Measurements from ENCODE around the gene PRR19. TPM values are rescaled to one million over a fixed set of nuclear protein-coding genes. Genes with fewer than 3 reads are reported as not detected.
A peak's percentile ranks its signal among the peaks of the same experiment; 100 is the strongest.

PRR19 gene
- polyA plus RNA-seq, 3 donors from 2014 or later = 0.16 TPM; not detected in 2

- Mint-ChIP-seq H3K36me3 (peaks cover 0 to 4% (median 0%) of the 10 kb centered on the region in 3 donors), H3K27ac (no peak overlapping the region), H3K27me3 (ENCODE audit: low read depth in 3 of 3) (peaks cover 11 to 14% (median 13%) of the 10 kb centered on the region in 3 donors), H3K4me3 (peak overlapping the region in 2 of 5 donors; percentile 50 to 74), H3K9me3 (no peaks in the 10 kb centered on the region), H3K4me1 (peaks cover 39 to 40% of the 10 kb centered on the region in 2 donors)
- no peak for DNase-seq
Observed at GRCh38 chr19:42282819-42283187, 19.1 kb upstream of the PRR19 start.

- no peak overlapping the region for H3K27ac Mint-ChIP-seq
- DNase-seq = peak; percentile 93 to 97 (median 96)
- H3K9me3 Mint-ChIP-seq = no peaks in the 10 kb centered on the region
- H3K4me1 Mint-ChIP-seq = peaks cover 35 to 36% of the 10 kb centered on the region in 2 donors
- no peak overlapping the region for H3K4me3 Mint-ChIP-seq
- peaks cover 11 to 14% (median 13%) of the 10 kb centered on the region in 3 donors for H3K27me3 Mint-ChIP-seq (ENCODE audit: low read depth in 3 of 3)
- peaks cover 0 to 4% (median 0%) of the 10 kb centered on the region in 3 donors for H3K36me3 Mint-ChIP-seq
Observed at GRCh38 chr19:42283188-42284065, 18.5 kb upstream of the PRR19 start.

GRCh38 chr19:42284066-42284501 is 17.8 kb upstream of the PRR19 start:
- peaks cover 28 to 30% of the 10 kb centered on the region in 2 donors for H3K4me1 Mint-ChIP-seq
- H3K27ac Mint-ChIP-seq = no peak overlapping the region
- H3K36me3 Mint-ChIP-seq = peaks cover 0 to 4% (median 0%) of the 10 kb centered on the region in 3 donors
- H3K9me3 Mint-ChIP-seq = no peaks in the 10 kb centered on the region
- H3K27me3 Mint-ChIP-seq (ENCODE audit: low read depth in 3 of 3) = peaks cover 11 to 14% (median 13%) of the 10 kb centered on the region in 3 donors
- H3K4me3 Mint-ChIP-seq = no peak overlapping the region
- DNase-seq = peak; percentile 86 to 91 (median 91)

GRCh38 chr19:42284591-42285341 is 17.2 kb upstream of the PRR19 start:
- peak overlapping the region; percentile 79 to 96 (median 87) for H3K4me3 Mint-ChIP-seq
- H3K4me1 Mint-ChIP-seq = peaks cover 21 to 23% of the 10 kb centered on the region in 2 donors
- DNase-seq = no peak
- peaks cover 7 to 12% (median 11%) of the 10 kb centered on the region in 3 donors for H3K27me3 Mint-ChIP-seq (ENCODE audit: low read depth in 3 of 3)
- no peaks in the 10 kb centered on the region for H3K36me3 Mint-ChIP-seq
- H3K27ac Mint-ChIP-seq = peak overlapping the region; percentile 81 to 98 (median 92)
- H3K9me3 Mint-ChIP-seq = no peaks in the 10 kb centered on the region

- H3K36me3 Mint-ChIP-seq = no peaks in the 10 kb centered on the region
- H3K4me3 Mint-ChIP-seq = peak overlapping the region in 4 of 5 donors; percentile 33 to 96 (median 87)
- H3K9me3 Mint-ChIP-seq = no peaks in the 10 kb centered on the region
- peak overlapping the region; percentile 45 to 98 (median 84) for H3K27ac Mint-ChIP-seq
- peaks cover 5 to 9% (median 9%) of the 10 kb centered on the region in 3 donors for H3K27me3 Mint-ChIP-seq (ENCODE audit: low read depth in 3 of 3)
- DNase-seq = no peak
- peaks cover 20 to 23% of the 10 kb centered on the region in 2 donors for H3K4me1 Mint-ChIP-seq
Observed at GRCh38 chr19:42285541-42285941, 16.4 kb upstream of the PRR19 start.

GRCh38 chr19:42285988-42286348 is 16.0 kb upstream of the PRR19 start:
- H3K36me3 Mint-ChIP-seq = no peaks in the 10 kb centered on the region
- H3K4me3 Mint-ChIP-seq = peak overlapping the region in 4 of 5 donors; percentile 33 to 87 (median 70)
- H3K4me1 Mint-ChIP-seq = peaks cover 20 to 23% of the 10 kb centered on the region in 2 donors
- peak overlapping the region in 5 of 6 donors; percentile 27 to 88 (median 60) for H3K27ac Mint-ChIP-seq
- peaks cover 5 to 9% (median 9%) of the 10 kb centered on the region in 3 donors for H3K27me3 Mint-ChIP-seq (ENCODE audit: low read depth in 3 of 3)
- no peak for DNase-seq
- no peaks in the 10 kb centered on the region for H3K9me3 Mint-ChIP-seq

- no peaks in the 10 kb centered on the region for H3K9me3 Mint-ChIP-seq
- H3K27ac Mint-ChIP-seq = peak overlapping the region in 5 of 6 donors; percentile 27 to 88 (median 69)
- H3K4me3 Mint-ChIP-seq = peak overlapping the region in 2 of 5 donors; percentile 6 to 87
- H3K36me3 Mint-ChIP-seq = peaks cover 0 to under 1% (median 0%) of the 10 kb centered on the region in 3 donors
- H3K27me3 Mint-ChIP-seq (ENCODE audit: low read depth in 3 of 3) = peaks cover 5 to 9% (median 9%) of the 10 kb centered on the region in 3 donors
- H3K4me1 Mint-ChIP-seq = peaks cover 19 to 20% of the 10 kb centered on the region in 2 donors
- DNase-seq = no peak
Observed at GRCh38 chr19:42286349-42287016, 15.4 kb upstream of the PRR19 start.

GRCh38 chr19:42287017-42287826 is 14.7 kb upstream of the PRR19 start:
- H3K4me1 Mint-ChIP-seq = peaks cover 19 to 20% of the 10 kb centered on the region in 2 donors
- peak overlapping the region in 1 of 6 donors; percentile 76 for H3K27ac Mint-ChIP-seq
- peaks cover 5 to 11% (median 8%) of the 10 kb centered on the region in 3 donors for H3K27me3 Mint-ChIP-seq (ENCODE audit: low read depth in 3 of 3)
- H3K4me3 Mint-ChIP-seq = peak overlapping the region in 1 of 5 donors; percentile 9
- no peak for DNase-seq
- H3K9me3 Mint-ChIP-seq = no peaks in the 10 kb centered on the region
- peaks cover 0 to 5% (median 4%) of the 10 kb centered on the region in 3 donors for H3K36me3 Mint-ChIP-seq

- DNase-seq = no peak
- Mint-ChIP-seq H3K36me3 (peaks cover 0 to 5% (median 4%) of the 10 kb centered on the region in 3 donors), H3K4me1 (peaks cover 19 to 20% of the 10 kb centered on the region in 2 donors), H3K9me3 (no peaks in the 10 kb centered on the region), H3K27me3 (ENCODE audit: low read depth in 3 of 3) (peaks cover 5 to 8% (median 5%) of the 10 kb centered on the region in 3 donors), H3K27ac (no peak overlapping the region), H3K4me3 (no peak overlapping the region)
Observed at GRCh38 chr19:42287827-42288107, 14.2 kb upstream of the PRR19 start.

- H3K4me3 Mint-ChIP-seq = no peak overlapping the region
- peaks cover 5 to 8% (median 5%) of the 10 kb centered on the region in 3 donors for H3K27me3 Mint-ChIP-seq (ENCODE audit: low read depth in 3 of 3)
- H3K27ac Mint-ChIP-seq = no peak overlapping the region
- DNase-seq = no peak
- peaks cover 0 to 7% (median 4%) of the 10 kb centered on the region in 3 donors for H3K36me3 Mint-ChIP-seq
- H3K9me3 Mint-ChIP-seq = no peaks in the 10 kb centered on the region
- peaks cover 19 to 20% of the 10 kb centered on the region in 2 donors for H3K4me1 Mint-ChIP-seq
Observed at GRCh38 chr19:42288387-42288786, 13.5 kb upstream of the PRR19 start.

GRCh38 chr19:42288881-42289555 is 12.9 kb upstream of the PRR19 start:
- Mint-ChIP-seq H3K4me1 (peaks cover 19 to 20% of the 10 kb centered on the region in 2 donors), H3K36me3 (peaks cover 0 to 9% (median 4%) of the 10 kb centered on the region in 3 donors), H3K27me3 (ENCODE audit: low read depth in 3 of 3) (peaks cover 5 to 8% (median 7%) of the 10 kb centered on the region in 3 donors), H3K9me3 (no peaks in the 10 kb centered on the region), H3K27ac (no peak overlapping the region), H3K4me3 (no peak overlapping the region)
- DNase-seq = no peak

- peak overlapping the region in 1 of 6 donors; percentile 34 for H3K27ac Mint-ChIP-seq
- H3K4me1 Mint-ChIP-seq = peaks cover 19% of the 10 kb centered on the region in 2 donors
- no peaks in the 10 kb centered on the region for H3K9me3 Mint-ChIP-seq
- peaks cover 0 to 9% (median 4%) of the 10 kb centered on the region in 3 donors for H3K36me3 Mint-ChIP-seq
- no peak for DNase-seq
- peaks cover 5 to 8% (median 7%) of the 10 kb centered on the region in 3 donors for H3K27me3 Mint-ChIP-seq (ENCODE audit: low read depth in 3 of 3)
- H3K4me3 Mint-ChIP-seq = no peak overlapping the region
Observed at GRCh38 chr19:42289556-42290041, 12.3 kb upstream of the PRR19 start.
